Measurements from ENCODE around the gene CLSTN2.

DNA sequence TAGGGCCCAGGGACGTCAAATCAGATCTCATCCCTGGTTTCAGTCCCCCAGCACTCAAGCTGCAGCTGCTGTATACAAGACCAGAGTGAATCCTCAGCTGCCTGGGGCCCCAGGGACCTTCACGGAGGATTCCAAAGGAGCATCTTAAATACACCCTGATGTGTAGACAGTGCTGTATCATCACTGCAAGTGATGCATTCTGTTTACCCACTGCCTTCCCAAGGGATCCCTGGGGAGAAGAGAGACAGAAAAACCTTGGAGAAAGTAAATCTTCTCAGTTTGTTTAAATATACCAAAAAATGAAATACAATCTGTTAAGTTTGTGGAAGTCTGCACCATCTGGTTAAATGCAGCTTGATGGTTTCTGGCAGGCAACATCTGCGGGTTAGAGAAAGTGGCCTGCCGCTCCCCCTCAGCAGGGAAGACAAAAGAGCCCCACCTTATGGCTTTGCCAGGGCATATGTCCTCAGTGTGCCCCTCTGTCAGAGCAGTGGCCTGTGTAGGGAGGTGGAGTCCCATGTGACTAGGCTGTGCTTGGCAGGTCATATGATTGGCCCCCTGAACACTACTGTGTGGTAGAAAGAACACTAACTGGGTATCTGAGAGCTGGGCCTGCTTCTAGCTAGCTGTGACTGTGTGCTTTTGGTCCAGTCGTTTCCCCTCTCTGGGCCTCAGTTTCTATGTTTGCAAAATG, 520.7 kb downstream of the CLSTN2 start:
- TF ChIP-seq, protein P1, sequence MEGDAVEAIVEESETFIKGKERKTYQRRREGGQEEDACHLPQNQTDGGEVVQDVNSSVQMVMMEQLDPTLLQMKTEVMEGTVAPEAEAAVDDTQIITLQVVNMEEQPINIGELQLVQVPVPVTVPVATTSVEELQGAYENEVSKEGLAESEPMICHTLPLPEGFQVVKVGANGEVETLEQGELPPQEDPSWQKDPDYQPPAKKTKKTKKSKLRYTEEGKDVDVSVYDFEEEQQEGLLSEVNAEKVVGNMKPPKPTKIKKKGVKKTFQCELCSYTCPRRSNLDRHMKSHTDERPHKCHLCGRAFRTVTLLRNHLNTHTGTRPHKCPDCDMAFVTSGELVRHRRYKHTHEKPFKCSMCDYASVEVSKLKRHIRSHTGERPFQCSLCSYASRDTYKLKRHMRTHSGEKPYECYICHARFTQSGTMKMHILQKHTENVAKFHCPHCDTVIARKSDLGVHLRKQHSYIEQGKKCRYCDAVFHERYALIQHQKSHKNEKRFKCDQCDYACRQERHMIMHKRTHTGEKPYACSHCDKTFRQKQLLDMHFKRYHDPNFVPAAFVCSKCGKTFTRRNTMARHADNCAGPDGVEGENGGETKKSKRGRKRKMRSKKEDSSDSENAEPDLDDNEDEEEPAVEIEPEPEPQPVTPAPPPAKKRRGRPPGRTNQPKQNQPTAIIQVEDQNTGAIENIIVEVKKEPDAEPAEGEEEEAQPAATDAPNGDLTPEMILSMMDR (IDR thresholded peaks at IDR 0.05): no peak
- no peak for TF ChIP-seq POLR2A (IDR thresholded peaks at IDR 0.05)

Data from vagina (tissue), 2 donors.